GM19025 (cell line): ENCODE measurements around the gene PPARD.

Experiments
- ATAC-seq: cut with Tn5 transposase; IDR thresholded peaks from one replicate; pipeline ENCODE4 v1.9.1; 2021; ENCODE audit warnings: mild to moderate bottlenecking, low read depth, moderate library complexity; ENCODE audit not compliant: unreplicated experiment

PPARD gene

GRCh38 chr6:35461270-35461669, 118.9 kb downstream of the PPARD start:
- no peak for ATAC-seq

- ATAC-seq = no peak
These were observed 120.9 kb downstream of the PPARD start for GRCh38 chr6:35463292-35463691.

DNA sequence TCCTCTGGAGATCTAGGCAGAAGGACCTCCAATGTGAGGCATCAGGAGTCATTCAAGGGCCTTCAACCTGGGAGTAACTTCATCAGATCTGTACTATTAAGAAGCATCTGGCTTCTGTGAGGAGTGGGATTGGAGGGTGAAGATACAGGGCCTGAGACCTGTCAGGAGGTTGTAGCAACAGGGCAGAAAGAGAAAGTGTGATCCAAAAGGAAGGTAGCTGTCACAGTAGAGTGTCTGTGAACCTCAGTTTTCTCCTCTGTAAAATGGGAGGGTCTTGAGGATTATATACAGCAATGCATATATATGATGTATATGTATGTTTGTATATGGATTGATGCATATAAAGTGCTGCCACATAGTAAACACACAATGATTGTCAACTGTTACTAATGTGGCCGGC, 123.3 kb downstream of the PPARD start:
- ATAC-seq = no peak

GRCh38 chr6:35468181-35468979, 126.0 kb downstream of the PPARD start, which contains the start of gene RPL10A:
RPL10A (plus strand) TSS chr6:35468401; CDS start chr6:35468435, 34 bp downstream.
- peak; percentile 82 for ATAC-seq

GRCh38 chr6:35468980-35469750, 126.8 kb downstream of the PPARD start:
- ATAC-seq = no peak

- no peak for ATAC-seq
These were observed 127.6 kb downstream of the PPARD start for GRCh38 chr6:35469751-35470662.

GRCh38 chr6:35470663-35471120, 128.3 kb downstream of the PPARD start:
- ATAC-seq = no peak

GRCh38 chr6:35471836-35472345, 129.5 kb downstream of the PPARD start:
- ATAC-seq = no peak

DNA sequence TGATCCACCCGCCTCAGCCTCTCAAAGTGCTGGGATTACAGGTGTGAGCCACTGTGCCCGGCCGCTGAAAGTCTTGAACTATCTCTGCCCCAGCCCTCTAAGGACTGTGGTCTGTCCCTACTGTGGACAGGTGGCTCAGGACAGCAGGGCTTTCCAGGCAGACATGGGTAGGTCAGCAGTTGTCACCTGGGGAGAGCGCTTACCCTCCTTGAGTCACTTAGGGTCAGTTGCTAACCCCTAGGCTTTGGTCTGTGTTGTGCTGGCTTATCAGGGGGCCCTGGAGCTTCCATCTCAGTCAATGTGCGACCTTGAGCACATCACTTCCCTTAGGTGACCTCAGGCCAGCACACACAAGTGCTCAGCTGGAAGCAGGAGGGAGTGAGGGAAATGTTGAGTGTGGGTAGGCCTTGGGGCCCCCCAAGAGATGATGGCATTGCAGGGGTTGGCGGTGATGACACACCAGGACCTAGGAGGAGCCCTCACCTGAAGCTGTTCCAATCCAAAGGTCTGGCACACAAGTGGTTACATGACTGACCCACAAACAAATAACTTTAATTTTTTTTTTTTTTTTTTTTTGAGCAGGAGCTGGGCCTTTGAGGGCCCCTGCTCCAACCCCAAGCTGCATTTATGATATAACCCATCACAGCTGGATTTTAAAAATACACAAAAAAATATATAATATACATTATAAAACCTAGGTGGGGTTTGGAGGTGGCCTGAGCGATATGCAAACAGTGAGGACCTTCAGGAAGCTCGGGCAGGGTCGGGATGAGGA, 130.9 kb downstream of the PPARD start:
- ATAC-seq = no peak

- no peak for ATAC-seq
These were observed 131.4 kb downstream of the PPARD start for GRCh38 chr6:35473850-35474130.

- ATAC-seq = no peak
These were observed 132.0 kb downstream of the PPARD start for GRCh38 chr6:35474131-35474941.

DNA sequence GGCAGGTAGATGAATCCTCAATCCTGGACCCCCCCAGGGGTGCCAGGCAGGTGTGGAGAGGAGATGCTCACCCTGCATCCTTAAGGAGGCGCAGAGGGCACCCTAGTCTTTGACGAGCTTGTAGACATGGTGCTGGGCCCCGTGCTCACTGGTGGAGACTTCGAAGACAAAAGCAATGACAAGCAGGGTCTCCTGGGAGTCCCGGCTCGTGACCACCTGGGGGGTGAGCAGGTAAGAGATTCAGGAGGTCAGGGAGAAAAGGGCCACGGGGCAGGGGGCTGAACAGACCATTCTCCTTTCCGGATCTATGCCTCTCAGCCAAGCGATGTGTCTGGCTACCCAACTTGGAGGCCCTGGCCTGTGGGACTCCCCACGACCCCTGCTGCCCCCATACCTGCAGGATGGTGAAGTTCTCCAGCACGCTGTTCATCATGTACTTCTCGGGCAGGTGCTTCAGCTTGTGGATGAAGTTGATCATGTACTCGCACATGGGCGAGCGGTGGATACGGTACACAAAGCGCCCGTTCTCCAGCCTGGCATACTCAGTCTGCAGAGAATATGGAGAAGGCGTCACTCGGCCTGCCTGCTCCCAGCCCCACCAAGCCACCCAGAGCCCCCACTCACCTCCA, 132.7 kb downstream of the PPARD start:
- no peak for ATAC-seq

DNA sequence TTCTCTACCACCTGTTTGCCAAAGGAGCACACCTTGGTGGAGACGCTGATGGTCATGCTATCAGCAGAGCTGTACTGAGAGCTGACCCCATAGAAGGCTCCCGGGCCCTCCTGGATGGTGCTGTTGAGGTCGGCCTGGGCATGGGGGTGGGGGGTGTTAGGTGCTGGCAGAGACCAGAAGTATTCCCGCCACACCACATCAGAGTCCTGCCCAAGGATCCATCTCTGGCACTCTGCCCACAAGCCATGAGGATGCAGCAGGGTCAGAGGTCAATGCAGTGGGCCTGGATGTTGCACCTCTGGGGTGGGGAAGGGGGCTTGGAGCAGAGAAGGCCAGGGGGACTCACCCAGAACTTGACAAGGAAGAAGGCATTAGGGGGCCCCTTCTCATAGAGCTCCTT, 133.2 kb downstream of the PPARD start:
- no peak for ATAC-seq

GRCh38 chr6:35476004-35476403, 133.6 kb downstream of the PPARD start:
- no peak for ATAC-seq

- ATAC-seq = no peak
These were observed 134.7 kb downstream of the PPARD start for GRCh38 chr6:35477028-35477427.
